Nephron (organoid): ENCODE data around the gene METRN.
"Not testable (repeated sequence)": the region's sequence is repeated elsewhere in the genome, so short reads cannot be mapped to it uniquely, and the experiment has no call there.

Source experiments
- H3K27ac Mint-ChIP-seq, 3 experiments: 2 replicates each; pipeline ENCODE4 v1.8.0; 2020; ENCODE audit warnings: mixed read lengths in 3 of 3, mild to moderate bottlenecking in 2 of 3, moderate library complexity in 1 of 3
- H3K27me3 Mint-ChIP-seq: 2 replicates; pipeline ENCODE4 v1.8.0; 2021; ENCODE audit warnings: low read depth, mild to moderate bottlenecking, moderate library complexity, mixed read lengths
- H3K36me3 Mint-ChIP-seq: 2 replicates; pipeline ENCODE4 v1.8.0; 2020; ENCODE audit warnings: low read depth, mixed read lengths
- H3K4me1 Mint-ChIP-seq: 2 replicates; pipeline ENCODE4 v1.8.0; 2020; ENCODE audit warnings: mixed read lengths
- H3K4me3 Mint-ChIP-seq, 3 experiments: 2 replicates each; pipeline ENCODE4 v1.8.0; 2020; ENCODE audit warnings: mild to moderate bottlenecking in 3 of 3, mixed read lengths in 3 of 3, moderate library complexity in 2 of 3
- H3K9me3 Mint-ChIP-seq: 2 replicates; pipeline ENCODE4 v1.8.0; 2020; ENCODE audit warnings: mixed read lengths
- CTCF ChIP-seq, 3 experiments: fragments of 200-600 bp; sonication (generic); IDR thresholded peaks; one replicate each; pipeline ENCODE4 v1.5.0; 2021; ENCODE audit warnings: antibody characterized with exemption in 3 of 3; ENCODE audit not compliant: unreplicated experiment in 3 of 3

METRN gene

GRCh38 chr16:711084-711483 is 3.8 kb upstream of the METRN start:
- no peak overlapping the region for H3K27ac Mint-ChIP-seq
- no peak overlapping the region for H3K4me3 Mint-ChIP-seq
- H3K36me3 Mint-ChIP-seq: no peaks in the 10 kb centered on the region
- H3K9me3 Mint-ChIP-seq: no peaks in the 10 kb centered on the region
- no peak for TF ChIP-seq CTCF (IDR thresholded peaks at IDR 0.05; ENCODE audit: unreplicated experiment in 3 of 3)
- H3K27me3 Mint-ChIP-seq: peaks cover 58% of the 10 kb centered on the region
- peaks cover 4% of the 10 kb centered on the region for H3K4me1 Mint-ChIP-seq

GRCh38 chr16:711548-712320 is 3.2 kb upstream of the METRN start:
- Mint-ChIP-seq H3K4me3 (no peak overlapping the region), H3K27me3 (peaks cover 56% of the 10 kb centered on the region), H3K4me1 (peaks cover 4% of the 10 kb centered on the region), H3K9me3 (no peaks in the 10 kb centered on the region), H3K36me3 (no peaks in the 10 kb centered on the region), H3K27ac (no peak overlapping the region)
- TF ChIP-seq CTCF (IDR thresholded peaks at IDR 0.05; ENCODE audit: unreplicated experiment in 3 of 3): peak; percentile 92 to 96 (median 92)

- not testable (repeated sequence) for H3K36me3 Mint-ChIP-seq, H3K27ac Mint-ChIP-seq, H3K9me3 Mint-ChIP-seq, H3K4me1 Mint-ChIP-seq
- TF ChIP-seq CTCF (IDR thresholded peaks at IDR 0.05; ENCODE audit: unreplicated experiment in 3 of 3): peak in 2 of 3 experiments; percentile 23 to 33
- Mint-ChIP-seq H3K4me3 (peak overlapping the region in 2 of 3 experiments; percentile 7 to 10), H3K27me3 (peaks cover 47% of the 10 kb centered on the region)
Measured at GRCh38 chr16:712740-713250, 2.1 kb upstream of the METRN start.

GRCh38 chr16:714079-714478 is 839 bp upstream of the METRN start:
- TF ChIP-seq CTCF (IDR thresholded peaks at IDR 0.05; ENCODE audit: unreplicated experiment in 3 of 3): no peak
- Mint-ChIP-seq H3K4me3 (peak overlapping the region; percentile 25 to 52 (median 51)), H3K9me3 (no peaks in the 10 kb centered on the region), H3K36me3 (no peaks in the 10 kb centered on the region), H3K27me3 (peaks cover 39% of the 10 kb centered on the region), H3K27ac (no peak overlapping the region), H3K4me1 (peaks cover 7% of the 10 kb centered on the region)

GRCh38 chr16:715477-716199 is 720 bp downstream of the METRN start:
- peaks cover 26% of the 10 kb centered on the region for H3K27me3 Mint-ChIP-seq
- no peak overlapping the region for H3K27ac Mint-ChIP-seq
- H3K9me3 Mint-ChIP-seq: no peaks in the 10 kb centered on the region
- H3K36me3 Mint-ChIP-seq: no peaks in the 10 kb centered on the region
- TF ChIP-seq CTCF (IDR thresholded peaks at IDR 0.05; ENCODE audit: unreplicated experiment in 3 of 3): peak in 1 of 3 experiments; percentile 17
- peaks cover 15% of the 10 kb centered on the region for H3K4me1 Mint-ChIP-seq
- H3K4me3 Mint-ChIP-seq: peak overlapping the region; percentile 78 to 80 (median 78)
